Tibial nerve (tissue), 4 donors: ENCODE measurements around the gene ALAS1.

ENCODE experiments used
- EP300 ChIP-seq, 2 donors: sonication (generic); formaldehyde crosslinking; IDR thresholded peaks; one replicate each; pipeline ENCODE4 v1.6.1; 2017; ENCODE audit warnings: antibody characterized with exemption in 2 of 2, mild to moderate bottlenecking in 1 of 2
- POLR2A ChIP-seq, 2 donors: fragments of 450-650 bp; IDR thresholded peaks; one replicate each; pipeline ENCODE4 v1.6.1; 2017; ENCODE audit warnings: antibody characterized with exemption in 2 of 2, mild to moderate bottlenecking in 2 of 2, moderate library complexity in 2 of 2
- TF ChIP-seq, protein P1 (sequence below), 5 experiments: fragments of 200-600 bp in 3 of 5; fragments of 450-650 bp in 2 of 5; sonication (generic) in 3 of 5; IDR thresholded peaks; one replicate each; pipeline ENCODE4 v1.5.1; 2016 to 2019; ENCODE audit warnings: antibody characterized with exemption in 5 of 5, mild to moderate bottlenecking in 3 of 5, moderate library complexity in 2 of 5

DNA sequence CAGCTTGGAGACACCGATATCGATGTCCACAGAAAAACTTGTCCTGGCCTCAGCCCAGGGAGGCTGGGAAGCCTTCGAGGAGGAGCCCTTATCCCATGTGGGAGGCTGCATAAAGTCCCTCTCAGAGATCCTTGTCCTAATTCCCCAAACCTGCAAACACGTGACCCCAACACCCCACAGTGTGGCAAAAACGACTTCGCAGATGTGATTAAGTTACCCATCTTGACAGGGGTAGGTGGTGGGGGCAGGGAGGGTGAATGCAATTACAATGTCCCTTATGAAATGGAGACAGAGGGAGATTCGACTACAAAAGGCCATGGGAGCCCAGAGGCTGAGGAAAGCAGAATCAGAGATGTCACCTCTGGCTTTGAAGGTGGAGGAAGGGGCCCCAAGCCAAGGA, 29.8 kb downstream of the ALAS1 start:
- no peak for TF ChIP-seq EP300 (IDR thresholded peaks at IDR 0.05)
- TF ChIP-seq, protein P1, sequence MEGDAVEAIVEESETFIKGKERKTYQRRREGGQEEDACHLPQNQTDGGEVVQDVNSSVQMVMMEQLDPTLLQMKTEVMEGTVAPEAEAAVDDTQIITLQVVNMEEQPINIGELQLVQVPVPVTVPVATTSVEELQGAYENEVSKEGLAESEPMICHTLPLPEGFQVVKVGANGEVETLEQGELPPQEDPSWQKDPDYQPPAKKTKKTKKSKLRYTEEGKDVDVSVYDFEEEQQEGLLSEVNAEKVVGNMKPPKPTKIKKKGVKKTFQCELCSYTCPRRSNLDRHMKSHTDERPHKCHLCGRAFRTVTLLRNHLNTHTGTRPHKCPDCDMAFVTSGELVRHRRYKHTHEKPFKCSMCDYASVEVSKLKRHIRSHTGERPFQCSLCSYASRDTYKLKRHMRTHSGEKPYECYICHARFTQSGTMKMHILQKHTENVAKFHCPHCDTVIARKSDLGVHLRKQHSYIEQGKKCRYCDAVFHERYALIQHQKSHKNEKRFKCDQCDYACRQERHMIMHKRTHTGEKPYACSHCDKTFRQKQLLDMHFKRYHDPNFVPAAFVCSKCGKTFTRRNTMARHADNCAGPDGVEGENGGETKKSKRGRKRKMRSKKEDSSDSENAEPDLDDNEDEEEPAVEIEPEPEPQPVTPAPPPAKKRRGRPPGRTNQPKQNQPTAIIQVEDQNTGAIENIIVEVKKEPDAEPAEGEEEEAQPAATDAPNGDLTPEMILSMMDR (IDR thresholded peaks at IDR 0.05) = no peak
- no peak for TF ChIP-seq POLR2A (IDR thresholded peaks at IDR 0.05)
